CD14-positive monocyte (primary cell): ENCODE measurements around the gene CYP46A1. TPM values are rescaled to one million over a fixed set of nuclear protein-coding genes. Genes with fewer than 3 reads are reported as not detected.

ENCODE experiments used
- DNase-seq, 3 donors: peaks; one replicate each; pipeline ENCODE4 v3.0.0-alpha.2; 2011 to 2022
- H2AFZ ChIP-seq: 2 replicates; pipeline ENCODE4 v1.6.0; 2012; ENCODE audit warnings: mild to moderate bottlenecking, low read depth, low read length, inconsistent platforms; ENCODE audit not compliant: insufficient read depth, poor library complexity, severe bottlenecking
- H3K27ac ChIP-seq, 2 donors: 1 replicate in 1 of 2; 2 replicates in 1 of 2; pipeline ENCODE4 v1.5.1; 2012 to 2013; ENCODE audit warnings: low read length in 2 of 2, control low read depth in 1 of 2, inconsistent platforms in 1 of 2, low read depth in 1 of 2, mild to moderate bottlenecking in 1 of 2
- H3K27me3 ChIP-seq, 2 donors: one replicate each; pipeline versions ENCODE4 v1.6.0 to v1.6.1; 2011 to 2013; ENCODE audit warnings: low read length in 2 of 2; ENCODE audit not compliant: control insufficient read depth in 2 of 2, insufficient read depth in 2 of 2
- H3K36me3 ChIP-seq, 2 donors: replicated peaks in 1 of 2; 1 replicate in 1 of 2; 2 replicates in 1 of 2; pipeline versions ENCODE4 v1.5.1 to v1.6.1; 2012 to 2013; ENCODE audit warnings: low read length in 2 of 2, control low read depth in 1 of 2, inconsistent platforms in 1 of 2, mild to moderate bottlenecking in 1 of 2; ENCODE audit not compliant: insufficient read depth in 2 of 2, control insufficient read depth in 1 of 2
- H3K4me1 ChIP-seq, 2 donors: 1 replicate in 1 of 2; 2 replicates in 1 of 2; pipeline versions ENCODE4 v1.5.1 to v1.6.1; 2012 to 2013; ENCODE audit warnings: low read length in 2 of 2, control low read depth in 1 of 2, inconsistent platforms in 1 of 2, mild to moderate bottlenecking in 1 of 2, moderate library complexity in 1 of 2; ENCODE audit not compliant: insufficient read depth in 2 of 2, control insufficient read depth in 1 of 2
- H3K4me2 ChIP-seq: replicated peaks from 2 replicates; pipeline ENCODE3; 2012; ENCODE audit warnings: low read length, moderate library complexity, mild to moderate bottlenecking; ENCODE audit not compliant: poor library complexity, severe bottlenecking; ENCODE audit errors: extremely low read depth
- H3K4me3 ChIP-seq, 3 experiments: fragments of 200-600 bp in 1 of 3; sonication (generic) in 1 of 3; replicated peaks in 1 of 3; 1 replicate in 2 of 3; 2 replicates in 1 of 3; pipeline ENCODE4 v1.5.1; 2011 to 2013; ENCODE audit warnings: low read length in 3 of 3, mild to moderate bottlenecking in 3 of 3, control low read depth in 2 of 3, low read depth in 2 of 3, inconsistent platforms in 1 of 3, moderate library complexity in 1 of 3
- H3K79me2 ChIP-seq: 2 replicates; pipeline ENCODE4 v1.6.0; 2012; ENCODE audit warnings: mild to moderate bottlenecking, control low read depth, inconsistent platforms, low read length, moderate library complexity; ENCODE audit not compliant: insufficient read depth
- H3K9ac ChIP-seq: 2 replicates; pipeline ENCODE4 v1.6.0; 2017; ENCODE audit warnings: low read length, mild to moderate bottlenecking; ENCODE audit not compliant: insufficient read depth, poor library complexity, severe bottlenecking
- H3K9me3 ChIP-seq, 2 donors: replicated peaks in 1 of 2; 1 replicate in 1 of 2; 2 replicates in 1 of 2; pipeline versions ENCODE4 v1.5.1 to v1.6.1; 2012 to 2013; ENCODE audit warnings: low read length in 2 of 2, control low read depth in 1 of 2; ENCODE audit not compliant: control insufficient read depth in 1 of 2, insufficient read depth in 1 of 2
- H4K20me1 ChIP-seq: 2 replicates; pipeline ENCODE4 v1.6.0; 2012; ENCODE audit warnings: mild to moderate bottlenecking, low read length, control low read depth, moderate library complexity; ENCODE audit not compliant: insufficient read depth
- H3K27ac Mint-ChIP-seq, 7 donors: one replicate each; pipeline ENCODE4 v1.8.0; 2020; ENCODE audit warnings: mild to moderate bottlenecking in 7 of 7, mixed read lengths in 7 of 7, moderate library complexity in 6 of 7, inconsistent platforms in 2 of 7
- H3K27me3 Mint-ChIP-seq, 3 donors: one replicate each; pipeline ENCODE4 v1.8.0; 2021 to 2022; ENCODE audit warnings: low read depth in 3 of 3, mild to moderate bottlenecking in 3 of 3, mixed read lengths in 3 of 3, moderate library complexity in 3 of 3, inconsistent platforms in 1 of 3
- H3K36me3 Mint-ChIP-seq, 2 donors: one replicate each; pipeline ENCODE4 v1.8.0; 2020; ENCODE audit warnings: mixed read lengths in 2 of 2, inconsistent platforms in 1 of 2, mild to moderate bottlenecking in 1 of 2
- H3K4me1 Mint-ChIP-seq: one replicate; pipeline ENCODE4 v1.8.0; 2020; ENCODE audit warnings: mild to moderate bottlenecking, mixed read lengths
- H3K4me3 Mint-ChIP-seq, 2 donors: one replicate each; pipeline ENCODE4 v1.8.0; 2020; ENCODE audit warnings: mild to moderate bottlenecking in 2 of 2, mixed read lengths in 2 of 2, moderate library complexity in 1 of 2
- H3K9me3 Mint-ChIP-seq, 7 donors: one replicate each; pipeline ENCODE4 v1.8.0; 2020 to 2022; ENCODE audit warnings: mixed read lengths in 7 of 7, mild to moderate bottlenecking in 6 of 7, moderate library complexity in 6 of 7, inconsistent platforms in 2 of 7
- CTCF ChIP-seq: fragments of 200-600 bp; IDR thresholded peaks from one replicate; pipeline ENCODE4 v1.8.0; 2022; ENCODE audit warnings: antibody characterized with exemption, mild to moderate bottlenecking
- WGBS: methylation state at CpG from one replicate; pipeline ENCODE4 v1.1.5; 2013; ENCODE audit warnings: missing lambda C conversion rate; ENCODE audit not compliant: insufficient coverage; 5-methylcytosine and 5-hydroxymethylcytosine counted together
- intact Hi-C, 2 donors: fragments of 100-400 bp; cut with micrococcal nuclease; formaldehyde crosslinking; loops; one replicate each; pipeline versions ENCODE4 v1.15.0 to v1.15.1; 2023
- polyA plus RNA-seq, 3 donors: library from polyadenylated mRNA; depleted of rRNA in 1 of 3; unstranded in 2 of 3; stranded (reverse) in 1 of 3; fragments of 300-500 nt in 2 of 3; fragments of >200 nt in 1 of 3; fragmentation: Illumina TruSeq in 2 of 3; gene quantifications; 1 replicate in 2 of 3; 2 replicates in 1 of 3; pipeline ENCODE4 v1.2.3, GENCODE V29; 2012 to 2021

CYP46A1 gene
- polyA plus RNA-seq, 3 donors = not detected

- Histone ChIP-seq H3K9me3 (no peaks in the 10 kb centered on the region), H3K9ac (no peak overlapping the region), H2AFZ (no peak overlapping the region), H3K4me3 (no peak overlapping the region), H3K36me3 (no peaks in the 10 kb centered on the region), H3K4me2 (no peak overlapping the region), H3K27ac (no peak overlapping the region), H3K4me1 (no peaks in the 10 kb centered on the region), H4K20me1 (no peaks in the 10 kb centered on the region), H3K27me3 (peaks cover 4 to 26% of the 10 kb centered on the region in 2 donors), H3K79me2 (no peaks in the 10 kb centered on the region)
- Mint-ChIP-seq H3K4me1 (no peaks in the 10 kb centered on the region), H3K4me3 (peak overlapping the region in 1 of 2 donors; percentile 46), H3K27ac (no peak overlapping the region), H3K36me3 (no peaks in the 10 kb centered on the region), H3K9me3 (no peaks in the 10 kb centered on the region), H3K27me3 (peaks cover 42 to 51% (median 46%) of the 10 kb centered on the region in 3 donors)
- intact Hi-C loops = no loop called here
- WGBS = 1% methylated on average over 26 of the region's 26 CpGs
- DNase-seq = no peak
- no peak for TF ChIP-seq CTCF
Measured at GRCh38 chr14:99737451-99737951, 53.4 kb downstream of the CYP46A1 start.

- Mint-ChIP-seq H3K9me3 (no peaks in the 10 kb centered on the region), H3K27me3 (peaks cover 42 to 55% (median 45%) of the 10 kb centered on the region in 3 donors), H3K27ac (no peak overlapping the region), H3K4me3 (peak overlapping the region in 1 of 2 donors; percentile 39), H3K4me1 (no peaks in the 10 kb centered on the region), H3K36me3 (no peaks in the 10 kb centered on the region)
- 44% methylated on average over 20 of the region's 21 CpGs for WGBS
- H3K4me3 ChIP-seq = no peak overlapping the region
- H4K20me1 ChIP-seq = no peaks in the 10 kb centered on the region
- no peak overlapping the region for H2AFZ ChIP-seq
- no peak for TF ChIP-seq CTCF
- H3K9me3 ChIP-seq = no peaks in the 10 kb centered on the region
- H3K79me2 ChIP-seq = no peaks in the 10 kb centered on the region
- no peak for DNase-seq
- intact Hi-C loops = no loop called here
- H3K9ac ChIP-seq = no peak overlapping the region
- no peak overlapping the region for H3K27ac ChIP-seq
- no peaks in the 10 kb centered on the region for H3K36me3 ChIP-seq
- no peak overlapping the region for H3K4me2 ChIP-seq
- no peaks in the 10 kb centered on the region for H3K4me1 ChIP-seq
- H3K27me3 ChIP-seq = peaks cover 4 to 26% of the 10 kb centered on the region in 2 donors
Measured at GRCh38 chr14:99737956-99738667, 54.0 kb downstream of the CYP46A1 start.
